Parathyroid adenoma (tissue), 2 donors: ENCODE data around the gene COTL1.

Experiments used
- H2AFZ ChIP-seq: fragments of 300-600 bp; sonication (generic); one replicate; pipeline ENCODE4 v1.7.0; 2017; ENCODE audit warnings: antibody characterized with exemption, mild to moderate bottlenecking
- H3K27ac ChIP-seq: fragments of 300-600 bp; sonication (generic); one replicate; pipeline ENCODE4 v1.7.0; 2017
- H3K27me3 ChIP-seq: fragments of 300-600 bp; sonication (generic); one replicate; pipeline ENCODE4 v1.7.0; 2017; ENCODE audit warnings: low read length; ENCODE audit not compliant: control insufficient read depth, insufficient read depth
- H3K36me3 ChIP-seq: fragments of 300-600 bp; sonication (generic); one replicate; pipeline ENCODE4 v1.7.0; 2017; ENCODE audit warnings: low read length; ENCODE audit not compliant: control insufficient read depth, insufficient read depth
- H3K4me1 ChIP-seq: fragments of 300-600 bp; sonication (generic); one replicate; pipeline ENCODE4 v1.7.0; 2017; ENCODE audit warnings: control low read depth
- H3K4me2 ChIP-seq: fragments of 300-600 bp; sonication (generic); one replicate; pipeline ENCODE4 v1.7.0; 2017; ENCODE audit warnings: low read length
- H3K4me3 ChIP-seq: fragments of 300-600 bp; sonication (generic); one replicate; pipeline ENCODE4 v1.7.0; 2017; ENCODE audit warnings: low read depth, low read length
- H3K79me2 ChIP-seq: fragments of 300-600 bp; sonication (generic); one replicate; pipeline ENCODE4 v1.7.0; 2017; ENCODE audit warnings: control low read depth
- H3K9ac ChIP-seq: fragments of 300-600 bp; sonication (generic); one replicate; pipeline ENCODE4 v1.7.0; 2017; ENCODE audit warnings: mild to moderate bottlenecking
- H3K9me3 ChIP-seq: fragments of 300-600 bp; sonication (generic); one replicate; pipeline ENCODE4 v1.7.0; 2017; ENCODE audit warnings: low read length; ENCODE audit not compliant: control insufficient read depth
- CTCF ChIP-seq: fragments of 300-600 bp; sonication (generic); IDR thresholded peaks from one replicate; pipeline ENCODE4 v1.7.0; 2017; ENCODE audit warnings: antibody characterized with exemption, mild to moderate bottlenecking
- donor health status: primary hyperparathyroidism.

The COTL1 gene

GRCh38 chr16:84650062-84650991 lies 32.4 kb upstream of the COTL1 start:
- Histone ChIP-seq H3K9ac (no peak overlapping the region), H3K4me1 (peaks cover 10% of the 10 kb centered on the region), H3K4me3 (no peak overlapping the region), H3K9me3 (no peaks in the 10 kb centered on the region), H3K4me2 (no peak overlapping the region), H3K79me2 (peaks cover 9% of the 10 kb centered on the region), H3K27ac (no peak overlapping the region), H3K36me3 (no peaks in the 10 kb centered on the region), H3K27me3 (no peaks in the 10 kb centered on the region), H2AFZ (no peak overlapping the region)
- no peak for TF ChIP-seq CTCF

GRCh38 chr16:84649511-84649861 lies 31.6 kb upstream of the COTL1 start:
- Histone ChIP-seq H3K9me3 (no peaks in the 10 kb centered on the region), H3K4me2 (peak overlapping the region; percentile 90), H3K36me3 (no peaks in the 10 kb centered on the region), H3K4me1 (peaks cover 10% of the 10 kb centered on the region), H3K79me2 (peaks cover 9% of the 10 kb centered on the region), H3K27me3 (no peaks in the 10 kb centered on the region), H3K4me3 (peak overlapping the region; percentile 89), H3K27ac (peak overlapping the region; percentile 53), H2AFZ (peak overlapping the region; percentile 83), H3K9ac (no peak overlapping the region)
- TF ChIP-seq CTCF = no peak

GRCh38 chr16:84648595-84649510 lies 31.0 kb upstream of the COTL1 start:
- peaks cover 10% of the 10 kb centered on the region for H3K4me1 ChIP-seq
- H3K79me2 ChIP-seq = peaks cover 9% of the 10 kb centered on the region
- peak overlapping the region; percentile 83 for H2AFZ ChIP-seq
- H3K27ac ChIP-seq = peak overlapping the region; percentile 53
- H3K9me3 ChIP-seq = no peaks in the 10 kb centered on the region
- H3K4me2 ChIP-seq = peak overlapping the region; percentile 90
- H3K4me3 ChIP-seq = peak overlapping the region; percentile 89
- H3K27me3 ChIP-seq = no peaks in the 10 kb centered on the region
- no peak for TF ChIP-seq CTCF
- peak overlapping the region; percentile 91 for H3K9ac ChIP-seq
- no peaks in the 10 kb centered on the region for H3K36me3 ChIP-seq

- Histone ChIP-seq H3K4me2 (peak within 1 kb of the TSS; percentile 90), H3K36me3 (no peaks in the 10 kb centered on the region), H3K27ac (peak within 1 kb of the TSS; percentile 54), H2AFZ (peak within 1 kb of the TSS; percentile 94), H3K79me2 (peaks cover 7% of the 10 kb centered on the region), H3K9ac (peak within 1 kb of the TSS; percentile 91), H3K4me3 (peak within 1 kb of the TSS; percentile 89), H3K27me3 (no peaks in the 10 kb centered on the region), H3K4me1 (peaks cover 10% of the 10 kb centered on the region), H3K9me3 (no peaks in the 10 kb centered on the region)
- TF ChIP-seq CTCF = no peak
Observed at GRCh38 chr16:84647828-84648594, 30.1 kb upstream of the COTL1 start, which contains the start of gene KLHL36. KLHL36 (plus strand) TSS chr16:84648511; CDS start chr16:84650868, 2,357 bp downstream.
